GM18858 (cell line): Measurements from ENCODE around the gene DUOX2.

Experiments used
- ATAC-seq: cut with Tn5 transposase; IDR thresholded peaks from one replicate; pipeline ENCODE4 v1.9.1; 2021; ENCODE audit not compliant: unreplicated experiment

The DUOX2 gene

GRCh38 chr15:45114076-45114750 is at the start of gene DUOX2, which contains the start of gene DUOXA2:
TSS of gene DUOX2 (minus strand) at chr15:45114172. CDS start at chr15:45113411, 761 bp downstream.
TSS of gene DUOXA2 (plus strand) at chr15:45114326. CDS start at chr15:45114606, 280 bp downstream.
- ATAC-seq, result no peak

- no peak for ATAC-seq
Measured at GRCh38 chr15:45163508-45163856, 49.5 kb upstream of the DUOX2 start.

- ATAC-seq, result no peak
Measured at GRCh38 chr15:45162771-45163507, 49.0 kb upstream of the DUOX2 start.

DNA sequence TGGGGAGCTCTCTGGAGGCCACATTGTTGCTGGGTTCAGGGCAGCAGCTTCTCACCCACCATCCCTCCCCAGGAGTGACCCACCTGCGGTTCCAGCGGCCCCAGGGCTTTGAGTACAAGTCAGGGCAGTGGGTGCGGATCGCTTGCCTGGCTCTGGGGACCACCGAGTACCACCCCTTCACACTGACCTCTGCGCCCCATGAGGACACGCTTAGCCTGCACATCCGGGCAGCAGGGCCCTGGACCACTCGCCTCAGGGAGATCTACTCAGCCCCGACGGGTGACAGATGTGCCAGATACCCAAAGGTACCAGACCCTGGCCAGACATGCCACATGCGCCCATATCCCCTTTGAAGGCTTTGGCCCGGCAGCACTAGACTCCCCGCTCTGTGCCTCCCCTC is 47.7 kb upstream of the DUOX2 start:
- ATAC-seq, result no peak

GRCh38 chr15:45157974-45158373 is 44.0 kb upstream of the DUOX2 start:
- ATAC-seq, result no peak

GRCh38 chr15:45156744-45157455 is 42.9 kb upstream of the DUOX2 start:
- ATAC-seq, result no peak

GRCh38 chr15:45155739-45156138 is 41.8 kb upstream of the DUOX2 start:
- ATAC-seq, result no peak

DNA sequence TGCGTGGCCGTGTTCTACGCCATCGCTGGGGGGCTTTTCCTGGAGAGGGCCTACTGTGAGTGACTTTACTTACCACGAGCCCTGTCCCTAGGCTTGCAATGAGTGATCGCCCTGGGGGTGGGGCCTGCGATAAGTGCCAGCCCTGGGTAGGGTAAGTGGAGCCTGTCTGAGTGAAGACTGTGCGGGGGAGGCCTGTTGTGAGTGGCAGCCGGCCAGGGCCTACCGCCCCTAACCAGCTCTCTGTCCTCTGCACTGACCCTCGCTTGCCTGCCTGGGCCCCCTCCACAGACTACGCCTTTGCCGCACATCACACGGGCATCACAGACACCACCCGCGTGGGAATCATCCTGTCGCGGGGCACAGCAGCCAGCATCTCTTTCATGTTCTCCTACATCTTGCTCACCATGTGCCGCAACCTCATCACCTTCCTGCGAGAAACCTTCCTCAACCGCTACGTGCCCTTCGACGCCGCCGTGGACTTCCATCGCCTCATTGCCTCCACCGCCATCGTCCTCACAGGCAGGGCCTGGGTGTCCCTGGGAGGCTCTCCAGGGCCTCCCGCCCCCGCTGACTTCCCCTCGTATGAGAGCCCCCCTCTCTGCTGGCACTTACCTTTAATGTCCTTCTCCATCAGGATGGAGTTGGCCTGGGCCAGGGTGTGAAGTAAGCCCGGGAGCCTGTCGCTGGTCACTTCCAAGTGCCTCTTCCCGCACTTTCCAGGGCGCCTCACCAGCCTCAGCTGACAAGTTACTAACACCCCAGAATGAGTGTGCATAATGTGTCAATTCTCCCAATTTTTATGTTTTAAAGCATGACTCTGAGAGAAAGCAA is 38.2 kb upstream of the DUOX2 start:
- no peak for ATAC-seq

- no peak for ATAC-seq
Measured at GRCh38 chr15:45150997-45151396, 37.0 kb upstream of the DUOX2 start.

GRCh38 chr15:45150481-45150880 is 36.5 kb upstream of the DUOX2 start:
- ATAC-seq, result no peak

GRCh38 chr15:45149060-45149459 is 35.1 kb upstream of the DUOX2 start:
- ATAC-seq, result no peak

GRCh38 chr15:45148076-45149059 is 34.4 kb upstream of the DUOX2 start:
- ATAC-seq, result no peak

GRCh38 chr15:45147606-45148005 is 33.6 kb upstream of the DUOX2 start:
- no peak for ATAC-seq

DNA sequence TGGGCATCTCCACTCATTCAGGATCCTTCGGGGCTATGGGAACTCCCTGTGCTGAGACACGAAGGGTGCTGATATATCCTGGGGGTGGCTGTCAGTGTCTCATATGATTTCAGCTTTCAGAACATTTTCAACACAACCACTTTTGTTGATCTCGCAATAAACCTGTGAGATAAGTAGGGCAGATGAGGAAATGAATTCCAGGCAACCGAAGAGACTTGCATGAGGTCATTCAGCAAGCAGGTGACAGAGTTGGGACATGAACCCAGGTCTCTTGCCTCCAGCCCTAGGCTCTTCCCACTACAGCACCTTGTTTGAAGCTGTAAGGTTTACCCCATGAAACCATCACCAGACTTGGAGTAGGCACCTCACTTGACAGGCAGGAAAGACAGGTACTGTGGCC is 32.4 kb upstream of the DUOX2 start:
- no peak for ATAC-seq

DNA sequence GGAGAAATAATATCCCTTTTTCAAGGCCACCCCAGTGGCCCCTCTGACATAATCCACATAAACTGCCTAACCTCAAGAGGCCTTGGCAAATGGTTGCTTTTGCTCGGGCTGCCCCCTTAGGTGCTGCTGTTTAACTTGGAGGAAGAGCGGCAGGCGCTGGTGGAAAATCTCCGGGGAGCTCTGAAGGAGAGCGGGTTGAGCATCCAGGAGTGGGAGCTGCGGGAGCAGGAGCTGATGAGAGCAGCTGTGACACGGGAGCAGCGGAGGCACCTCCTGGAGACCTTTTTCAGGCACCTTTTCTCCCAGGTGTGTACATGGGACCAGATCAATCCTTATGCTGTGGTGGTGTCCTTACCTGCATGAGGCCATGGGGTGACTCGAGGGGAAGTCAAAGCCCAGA is 30.8 kb upstream of the DUOX2 start:
- ATAC-seq, result no peak

DNA sequence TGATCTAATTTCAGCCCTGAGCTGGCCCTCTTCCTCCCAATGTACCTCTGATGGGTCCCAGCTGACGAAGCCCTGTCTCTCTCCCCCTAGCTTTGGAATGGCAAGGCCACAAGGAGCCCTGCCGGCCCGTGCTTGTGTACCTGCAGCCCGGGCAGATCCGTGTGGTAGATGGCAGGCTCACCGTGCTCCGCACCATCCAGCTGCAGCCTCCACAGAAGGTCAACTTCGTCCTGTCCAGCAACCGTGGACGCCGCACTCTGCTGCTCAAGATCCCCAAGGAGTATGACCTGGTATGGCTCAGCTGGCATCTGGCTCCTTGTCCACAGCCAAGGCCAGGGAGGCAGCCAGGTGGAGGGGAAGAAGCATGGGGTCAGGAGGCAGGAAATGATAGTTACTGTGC is 30.0 kb upstream of the DUOX2 start:
- ATAC-seq, result no peak

- ATAC-seq, result no peak
Measured at GRCh38 chr15:45143056-45143455, 29.1 kb upstream of the DUOX2 start.

- no peak for ATAC-seq
Measured at GRCh38 chr15:45141386-45141785, 27.4 kb upstream of the DUOX2 start.

- no peak for ATAC-seq
Measured at GRCh38 chr15:45140557-45141250, 26.7 kb upstream of the DUOX2 start.
